Activated CD8-positive, alpha-beta memory T cell treated with anti-CD3 and anti-CD28 coated beads for 36 hours (primary cell): ENCODE measurements around the gene FAM81A. TPM values are rescaled to one million over a fixed set of nuclear protein-coding genes. Genes with fewer than 3 reads are reported as not detected.

Experiments used
- CTCF ChIA-PET: fragments of 350-600 bp; sonication (Branson Sonifier 250); formaldehyde crosslinking; loops from one replicate; lab custom pipeline; 2021; ENCODE audit warnings: antibody characterized with exemption; lab: Charles Lee
- POLR2A ChIA-PET: fragments of 350-600 bp; sonication (Branson Sonifier 250); formaldehyde crosslinking; loops from one replicate; lab custom pipeline; 2021; ENCODE audit warnings: antibody characterized with exemption; lab: Charles Lee
- total RNA-seq, 2 experiments: library from RNA; stranded (reverse); gene quantifications; one replicate each; pipeline ENCODE4 v1.2.3, GENCODE V29; 2021

The FAM81A gene
- total RNA-seq, 2 experiments from 2014 or later, result 1.9 to 2.2 TPM

DNA sequence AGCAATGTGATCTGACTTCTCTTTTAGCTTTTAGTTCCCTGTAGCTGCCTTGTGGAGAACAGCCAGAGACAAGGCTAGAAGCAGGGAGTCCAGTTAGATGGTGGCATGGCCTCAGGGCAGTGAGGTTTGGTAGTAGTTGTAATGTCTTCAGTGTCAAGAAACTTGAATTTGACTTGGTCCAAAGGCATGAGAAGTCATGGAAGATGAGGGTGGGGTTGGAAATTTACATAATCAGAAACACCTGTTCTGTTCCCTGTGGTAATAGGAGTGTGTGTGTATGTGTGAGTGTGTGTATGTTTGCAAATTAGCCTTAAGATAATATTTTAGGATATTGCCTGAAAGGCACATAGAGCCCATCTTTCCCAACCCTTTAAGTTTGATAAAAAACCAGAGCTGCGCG, 118.4 kb downstream of the FAM81A start:
- ChIA-PET POLR2A (no interaction called here), CTCF (no interaction called here)

DNA sequence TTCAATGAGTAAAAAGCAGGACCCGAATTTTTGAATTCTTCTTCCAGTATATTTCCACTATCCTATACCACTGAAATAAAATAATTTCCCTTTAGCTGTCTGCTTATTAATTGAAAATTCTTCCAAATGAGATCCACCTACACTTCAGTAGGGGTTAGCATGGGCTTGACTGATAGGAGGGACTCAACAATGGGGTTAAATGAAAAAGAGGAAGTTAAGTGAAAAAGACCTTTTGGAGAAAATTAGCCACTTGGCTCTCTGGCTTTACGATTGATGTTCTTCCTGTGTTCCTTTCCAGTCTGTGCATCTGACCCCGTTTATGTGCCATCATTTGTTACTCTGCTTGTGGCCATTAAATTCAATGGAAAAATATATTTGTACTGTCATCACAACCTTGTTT, 119.6 kb downstream of the FAM81A start:
- CTCF ChIA-PET, result no interaction called here
- POLR2A ChIA-PET, result no interaction called here

DNA sequence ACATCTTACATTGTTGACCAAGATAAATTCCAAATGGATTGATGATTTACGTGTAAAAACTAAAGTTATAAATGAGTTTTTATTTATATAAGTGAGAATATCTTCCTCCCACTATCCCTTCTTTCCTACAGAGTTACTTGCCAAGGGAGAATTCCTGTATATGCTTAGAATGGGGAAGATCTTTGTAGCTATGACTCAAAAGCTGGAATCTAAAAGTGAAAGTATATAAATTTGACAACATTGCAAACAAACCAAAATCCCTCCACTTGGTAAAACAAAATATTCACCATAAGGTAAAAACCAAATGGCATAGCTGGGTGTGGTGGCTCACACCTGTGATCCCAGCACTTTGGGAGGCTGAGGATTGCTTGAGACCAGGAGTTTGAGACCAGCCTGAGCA, 120.9 kb downstream of the FAM81A start:
- POLR2A ChIA-PET, result no interaction called here

DNA sequence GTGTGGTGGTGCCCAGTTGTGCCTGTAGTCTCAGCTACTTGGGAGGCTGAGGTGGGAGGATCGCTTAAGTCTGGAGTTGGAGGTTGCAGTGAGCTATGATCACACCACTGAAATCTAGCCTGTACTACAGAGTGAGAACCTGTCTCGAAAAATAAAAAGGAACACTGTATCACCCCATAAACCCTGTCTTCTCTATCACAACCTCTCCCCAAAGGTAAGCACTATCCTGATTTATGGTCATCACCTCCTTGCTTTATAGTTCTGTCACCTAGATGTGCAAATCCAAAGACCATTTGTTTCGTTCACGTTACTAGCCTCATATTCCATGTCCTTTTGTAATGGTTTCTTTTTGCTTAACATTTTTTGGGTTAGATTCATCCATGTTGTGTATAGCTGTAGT, 123.6 kb downstream of the FAM81A start:
- CTCF ChIA-PET, result no interaction called here
- POLR2A ChIA-PET, result no interaction called here

More for the DNA sequence above, 120.9 kb downstream of the FAM81A start:
- CTCF ChIA-PET, result no interaction called here

DNA sequence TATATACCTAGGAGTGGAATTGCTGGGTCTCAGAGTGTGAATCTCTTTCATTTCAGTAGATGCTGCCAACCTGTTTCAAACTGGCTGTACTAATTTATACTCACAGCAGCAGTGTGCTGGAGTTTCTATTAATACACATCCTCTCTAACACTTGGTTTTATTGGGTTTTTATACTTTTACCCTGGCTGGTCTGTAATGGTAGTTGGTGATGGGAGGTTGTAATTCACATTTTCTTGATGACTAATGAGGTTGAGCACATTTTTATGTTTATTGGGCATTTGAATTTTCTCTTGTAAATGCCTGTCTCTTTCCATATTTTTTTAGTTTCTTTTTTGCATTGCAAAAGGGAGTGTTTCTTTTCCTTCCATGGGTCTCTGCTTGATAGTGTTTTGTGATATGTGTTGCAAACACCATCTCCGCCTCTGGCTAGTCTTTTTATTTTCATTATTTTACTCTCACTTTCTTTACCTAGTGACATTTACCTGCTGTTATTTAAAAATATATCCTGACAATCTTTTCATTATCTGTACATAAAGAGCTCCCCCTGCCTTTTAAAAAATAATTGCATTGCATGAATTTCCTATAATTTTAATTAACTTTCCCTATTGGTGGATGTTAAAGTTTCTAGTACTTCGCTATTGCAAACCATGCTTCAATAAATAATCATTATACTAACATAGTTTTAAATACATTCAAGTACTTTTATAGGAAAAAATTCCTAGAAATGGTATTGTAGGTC, 124.6 kb downstream of the FAM81A start:
- POLR2A ChIA-PET, result no interaction called here
- CTCF ChIA-PET, result no interaction called here

DNA sequence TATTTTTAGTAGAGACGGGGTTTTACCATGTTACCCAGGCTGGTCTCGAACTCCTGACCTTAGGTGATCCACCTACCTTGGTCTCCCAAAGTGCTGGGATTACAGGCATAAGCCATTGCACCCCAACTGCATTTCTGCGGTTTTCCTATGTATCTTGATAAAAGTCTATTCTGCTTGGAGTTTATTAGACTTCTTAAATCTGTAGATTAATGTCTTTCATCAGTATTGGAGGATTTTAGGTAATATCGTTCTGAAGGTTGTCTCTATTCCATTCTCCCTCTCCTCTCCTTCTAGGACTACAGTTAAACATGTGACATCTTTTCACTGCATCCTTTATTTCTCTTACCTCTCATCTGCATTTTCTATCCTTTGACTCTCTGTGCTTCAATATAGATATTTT, 127.3 kb downstream of the FAM81A start:
- ChIA-PET POLR2A (no interaction called here), CTCF (no interaction called here)

DNA sequence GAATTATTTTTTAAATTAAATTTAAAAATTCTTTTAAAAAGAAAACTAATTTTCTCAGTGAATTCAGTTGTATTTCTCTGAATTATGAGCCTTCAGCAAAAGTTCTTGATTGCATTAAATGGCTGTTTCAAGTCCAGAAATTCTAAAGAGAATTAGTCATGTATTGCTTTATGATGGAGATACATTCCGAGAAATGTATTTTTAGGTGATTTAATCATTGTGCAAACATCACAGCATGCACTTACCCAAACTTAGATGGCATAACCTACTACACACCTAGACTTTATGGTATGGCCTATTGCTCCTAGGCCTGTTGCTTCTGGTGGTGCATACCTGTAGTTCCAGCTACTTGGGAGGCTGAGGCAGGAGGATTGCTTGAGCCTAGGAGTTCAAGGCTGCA, 129.3 kb downstream of the FAM81A start:
- CTCF ChIA-PET, result no interaction called here
- POLR2A ChIA-PET, result no interaction called here

DNA sequence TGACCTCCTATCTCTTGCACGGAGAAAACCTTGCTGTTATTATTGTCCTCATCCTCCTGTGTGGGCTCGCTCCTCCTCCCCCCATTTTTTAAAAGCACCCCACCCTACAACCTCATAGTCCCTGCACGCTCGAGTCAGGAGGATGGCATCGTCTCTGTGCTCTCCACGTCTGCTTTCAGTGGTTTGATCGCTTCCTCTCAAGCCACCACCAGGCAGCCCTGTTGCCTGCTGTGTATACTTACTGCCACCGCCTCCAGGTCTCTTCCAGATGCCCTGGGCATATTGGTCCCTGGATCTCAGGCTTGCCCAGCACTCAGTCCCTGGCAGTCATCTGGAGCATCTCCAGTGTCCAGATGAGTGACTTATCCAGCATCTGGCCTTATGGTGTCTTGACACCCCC, 131.5 kb downstream of the FAM81A start:
- CTCF ChIA-PET, result no interaction called here
- POLR2A ChIA-PET, result no interaction called here

DNA sequence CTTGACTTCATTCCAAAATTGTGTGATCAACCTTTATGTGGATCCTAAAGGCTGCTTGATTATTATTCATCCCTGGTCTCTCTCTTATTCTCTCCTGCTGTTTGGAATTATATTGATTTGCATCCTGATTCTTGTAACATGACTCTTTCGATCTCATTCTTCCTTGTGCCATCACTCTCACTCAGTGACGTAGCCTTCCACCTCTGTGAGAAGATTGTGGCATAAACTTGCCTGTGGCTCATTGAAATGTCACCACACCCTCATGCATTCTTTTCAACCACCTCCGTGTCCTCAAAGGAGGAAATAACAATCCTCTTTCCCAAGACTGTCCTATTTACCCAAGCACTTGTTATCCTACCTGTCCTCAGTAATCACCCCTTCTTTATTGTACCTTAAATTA, 132.3 kb downstream of the FAM81A start:
- CTCF ChIA-PET, result no interaction called here
- POLR2A ChIA-PET, result no interaction called here

DNA sequence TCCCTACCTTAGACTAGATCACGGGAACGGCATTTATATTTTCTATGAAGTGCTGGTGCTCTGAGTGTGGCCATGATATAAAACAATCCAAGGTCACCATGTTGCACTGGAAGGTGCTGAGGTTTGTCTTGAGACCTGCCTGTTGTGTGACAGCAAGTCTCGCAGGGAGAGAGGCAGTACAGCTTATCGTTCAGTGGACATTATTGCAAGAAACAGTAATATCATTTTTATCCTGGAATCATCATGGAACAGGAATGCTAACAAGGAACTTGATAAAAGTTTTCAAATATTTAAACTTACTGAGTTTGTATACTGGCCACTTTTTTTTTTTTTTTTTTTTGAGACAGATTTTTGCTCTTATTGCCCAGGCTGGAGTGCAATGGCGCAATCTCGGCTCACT, 133.6 kb downstream of the FAM81A start:
- ChIA-PET CTCF (no interaction called here), POLR2A (no interaction called here)

Other genes starting within 250 kb of the FAM81A start
- not detected for gene LDHAL6B, start 231.3 kb upstream of the FAM81A start, total RNA-seq
- 10 to 100 TPM; 51.9 to 57.5 TPM for gene MYO1E, start 65.3 kb upstream of the FAM81A start, total RNA-seq
- not detected for gene GCNT3, start 173.6 kb downstream of the FAM81A start, total RNA-seq
- 100 to 1,000 TPM; 228 to 233 TPM for gene GTF2A2, start 219.3 kb downstream of the FAM81A start, total RNA-seq